ENCODE measurements around the gene LGR4. TPM values are rescaled to one million over a fixed set of nuclear protein-coding genes. Genes with fewer than 3 reads are reported as not detected.

The LGR4 gene
- total and polyA plus RNA-seq, 9 of the 15 experiments (the other 6 are each of a cell fraction or from before 2014, with no cell fraction given): 0.94 to 10.1 (median 5.8) TPM

GRCh38 chr11:27372164-27372563, 100.4 kb downstream of the LGR4 start (continued):
- TF ChIP-seq CGGBP1 (CRISPR knock-in tag; IDR thresholded peaks at IDR 0.05): no peak
- no peak for TF ChIP-seq E2F6 (IDR thresholded peaks at IDR 0.05; ENCODE audit: borderline replicate concordance in 1 of 2, extremely low read depth in 1 of 2, insufficient read depth in 1 of 2, insufficient read length in 1 of 2, low read depth in 1 of 2, low read length in 1 of 2, poor library complexity in 1 of 2, severe bottlenecking in 1 of 2)
- TF ChIP-seq ZKSCAN8 (CRISPR knock-in tag; IDR thresholded peaks at IDR 0.05): no peak
- no peak for TF ChIP-seq ZNF174 (CRISPR knock-in tag; IDR thresholded peaks at IDR 0.05)
- no peak for TF ChIP-seq ZNF699 (CRISPR knock-in tag; IDR thresholded peaks at IDR 0.05; ENCODE audit: insufficient replicate concordance)
- TF ChIP-seq MGA (IDR thresholded peaks at IDR 0.05): no peak
- no peak for TF ChIP-seq ELF4 (CRISPR knock-in tag; IDR thresholded peaks at IDR 0.05)
- no peak for TF ChIP-seq ZNF282 (CRISPR knock-in tag; IDR thresholded peaks at IDR 0.05)
- no peak for TF ChIP-seq HNRNPUL1 (IDR thresholded peaks at IDR 0.05; ENCODE audit: low read length)
- no peak for TF ChIP-seq RBM39 (optimal IDR thresholded peaks at IDR 0.05; ENCODE audit: low read depth, low read length)
- no peak for TF ChIP-seq ZNF324 (CRISPR knock-in tag; IDR thresholded peaks at IDR 0.05)
- no peak for TF ChIP-seq GTF2B (IDR thresholded peaks at IDR 0.05; ENCODE audit: extremely low read depth, insufficient read length)
- peak; percentile 73; the same call in 1 of the 2 replicates for TF ChIP-seq GATAD2B (IDR thresholded peaks at IDR 0.05; ENCODE audit: borderline replicate concordance)
- TF ChIP-seq SLC30A9 (CRISPR knock-in tag; IDR thresholded peaks at IDR 0.05): no peak
